ENCODE data around the gene NPC2.

DNA sequence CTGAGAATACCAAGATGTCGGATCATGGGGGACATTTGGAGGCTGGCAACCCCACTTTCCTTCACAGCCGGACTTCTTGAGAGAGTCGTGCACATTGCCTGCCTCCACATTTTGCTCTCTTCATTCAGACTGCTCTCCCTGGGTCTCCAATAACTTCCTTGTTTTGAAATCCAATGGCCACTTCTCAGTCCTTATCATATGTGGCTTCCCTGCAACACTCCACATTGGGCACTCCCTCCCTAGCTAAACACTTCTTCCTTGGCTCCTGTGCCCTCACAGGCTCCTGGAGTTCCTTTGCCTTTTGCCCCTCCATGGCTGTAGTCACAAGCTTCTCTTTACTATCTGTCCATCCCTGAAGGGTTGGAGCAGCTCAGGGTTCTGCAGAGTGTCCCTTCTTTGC lies 30.1 kb downstream of the NPC2 start:
- TF ChIP-seq, protein P1, sequence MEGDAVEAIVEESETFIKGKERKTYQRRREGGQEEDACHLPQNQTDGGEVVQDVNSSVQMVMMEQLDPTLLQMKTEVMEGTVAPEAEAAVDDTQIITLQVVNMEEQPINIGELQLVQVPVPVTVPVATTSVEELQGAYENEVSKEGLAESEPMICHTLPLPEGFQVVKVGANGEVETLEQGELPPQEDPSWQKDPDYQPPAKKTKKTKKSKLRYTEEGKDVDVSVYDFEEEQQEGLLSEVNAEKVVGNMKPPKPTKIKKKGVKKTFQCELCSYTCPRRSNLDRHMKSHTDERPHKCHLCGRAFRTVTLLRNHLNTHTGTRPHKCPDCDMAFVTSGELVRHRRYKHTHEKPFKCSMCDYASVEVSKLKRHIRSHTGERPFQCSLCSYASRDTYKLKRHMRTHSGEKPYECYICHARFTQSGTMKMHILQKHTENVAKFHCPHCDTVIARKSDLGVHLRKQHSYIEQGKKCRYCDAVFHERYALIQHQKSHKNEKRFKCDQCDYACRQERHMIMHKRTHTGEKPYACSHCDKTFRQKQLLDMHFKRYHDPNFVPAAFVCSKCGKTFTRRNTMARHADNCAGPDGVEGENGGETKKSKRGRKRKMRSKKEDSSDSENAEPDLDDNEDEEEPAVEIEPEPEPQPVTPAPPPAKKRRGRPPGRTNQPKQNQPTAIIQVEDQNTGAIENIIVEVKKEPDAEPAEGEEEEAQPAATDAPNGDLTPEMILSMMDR (IDR thresholded peaks at IDR 0.05), result no peak
- TF ChIP-seq EP300 (IDR thresholded peaks at IDR 0.05), result no peak

Data from tibial nerve (tissue), 4 donors.